Measurements from ENCODE around the gene EFTUD2. TPM values are rescaled to one million over a fixed set of nuclear protein-coding genes. Genes with fewer than 3 reads are reported as not detected.
"Not testable (repeated sequence)": the region's sequence is repeated elsewhere in the genome, so short reads cannot be mapped to it uniquely, and the experiment has no call there.

The EFTUD2 gene
- total RNA-seq (ENCODE audit: insufficient read depth, low replicate concordance), result 57.8 TPM

DNA sequence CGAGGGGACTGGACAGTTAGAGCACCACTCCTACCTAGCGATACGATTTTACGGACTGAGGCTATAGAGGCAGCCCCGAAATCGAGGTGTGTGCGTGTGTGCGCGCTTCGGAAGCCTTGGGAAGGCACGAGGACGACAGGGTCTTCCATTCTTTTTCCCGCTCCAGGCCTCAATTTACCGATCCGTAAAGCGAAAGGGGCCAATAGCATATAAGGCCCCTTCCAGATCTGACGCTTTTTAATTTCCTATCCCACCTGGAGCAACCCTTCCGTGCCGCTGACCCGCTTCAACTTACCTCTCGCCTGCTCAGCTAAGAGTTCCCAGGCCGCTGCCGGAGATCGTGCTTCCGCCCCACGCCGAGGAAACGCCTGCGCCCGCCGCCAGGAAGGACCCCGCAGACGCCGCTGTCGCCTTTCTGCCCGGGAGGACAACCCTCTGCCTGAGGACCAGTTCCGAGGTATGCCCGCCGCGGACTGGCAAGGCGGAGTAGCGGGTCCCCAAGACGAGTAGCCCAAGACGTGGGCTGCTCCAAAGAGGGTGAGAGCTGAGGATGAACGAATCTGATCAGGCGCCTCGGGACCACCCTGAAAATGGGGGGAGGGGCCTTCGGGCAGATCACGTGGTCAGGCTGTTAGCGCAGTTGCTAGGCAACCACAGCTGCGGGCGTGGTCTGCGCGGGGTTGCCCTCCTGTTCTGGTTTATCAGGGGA lies at the start of gene EFTUD2:
TSS of gene EFTUD2 (minus strand) at position 372 of the 709 bp plus-strand sequence. CDS start 4,924 bp downstream, outside the sequence.
- DNase-seq (ENCODE audit: low spot score), result peak; percentile 93

DNA sequence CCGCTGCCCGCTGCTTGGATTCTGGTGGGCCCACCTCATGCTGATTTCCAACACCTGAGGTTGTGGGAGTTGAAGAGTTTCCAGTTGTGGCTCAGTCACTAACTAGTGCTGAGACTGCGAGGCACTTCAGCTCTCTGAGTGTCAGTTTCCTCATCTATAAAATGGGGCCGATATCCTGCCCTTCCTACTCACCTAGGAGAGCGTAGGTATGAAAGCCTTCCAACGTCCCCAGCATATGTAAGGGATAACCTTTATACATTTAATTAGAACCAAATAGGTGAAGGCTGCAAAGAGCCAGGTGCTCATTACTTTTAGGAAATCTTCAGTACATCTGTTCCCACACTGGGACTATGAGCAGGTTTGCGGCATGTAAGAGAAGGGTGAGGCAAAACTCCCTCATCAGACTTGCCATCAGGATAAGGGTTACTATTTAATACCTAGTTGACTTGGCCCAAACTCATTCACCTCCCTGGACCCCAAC lies 49.1 kb upstream of the EFTUD2 start:
- no peak for DNase-seq (ENCODE audit: low spot score)

DNA sequence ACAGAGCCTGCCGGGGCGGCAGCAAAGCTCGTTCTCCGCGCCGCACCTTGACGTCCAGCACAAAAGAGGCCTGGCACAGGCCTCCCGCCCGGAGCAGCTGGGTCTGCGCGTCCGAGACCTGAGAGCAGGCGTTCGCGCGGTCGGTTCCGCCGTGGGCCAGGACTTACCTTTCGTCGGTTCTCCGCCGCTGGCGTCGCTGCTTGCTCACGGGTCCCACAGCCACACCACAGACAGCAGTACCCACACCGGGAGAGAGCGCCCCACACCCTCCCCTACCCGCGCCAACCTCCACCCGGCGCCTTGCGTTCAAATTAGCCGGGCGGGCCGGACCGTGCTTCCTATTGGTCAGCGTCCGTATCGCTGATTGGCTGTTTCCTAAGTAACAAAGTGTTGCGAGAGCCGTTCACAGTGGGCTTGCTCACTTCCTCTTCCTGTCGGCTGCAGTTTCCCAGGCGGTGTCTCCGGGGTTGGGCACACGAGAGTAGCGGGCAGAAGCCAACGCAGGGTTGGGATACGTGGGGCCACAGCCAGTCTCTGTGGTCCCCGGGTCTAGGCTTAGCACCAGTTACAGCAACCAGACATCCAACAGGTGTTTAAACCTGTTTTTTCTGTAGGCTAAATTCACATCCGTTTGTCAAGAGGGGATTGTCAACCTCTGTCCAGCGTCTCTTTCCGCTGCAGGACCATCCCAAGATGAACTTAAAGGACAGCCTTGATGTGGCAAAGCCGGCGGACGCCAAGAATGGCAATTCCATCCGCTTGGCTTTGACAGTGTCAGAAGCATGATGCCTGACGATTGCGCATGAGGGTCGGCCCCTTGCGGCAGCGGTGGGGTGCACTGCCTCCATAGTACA lies 48.4 kb upstream of the EFTUD2 start, which contains the start of gene KIF18B:
TSS of gene KIF18B (minus strand) at position 313 of the 854 bp plus-strand sequence. CDS start 11,429 bp downstream, outside the sequence.
- DNase-seq (ENCODE audit: low spot score), result peak; percentile 96

DNA sequence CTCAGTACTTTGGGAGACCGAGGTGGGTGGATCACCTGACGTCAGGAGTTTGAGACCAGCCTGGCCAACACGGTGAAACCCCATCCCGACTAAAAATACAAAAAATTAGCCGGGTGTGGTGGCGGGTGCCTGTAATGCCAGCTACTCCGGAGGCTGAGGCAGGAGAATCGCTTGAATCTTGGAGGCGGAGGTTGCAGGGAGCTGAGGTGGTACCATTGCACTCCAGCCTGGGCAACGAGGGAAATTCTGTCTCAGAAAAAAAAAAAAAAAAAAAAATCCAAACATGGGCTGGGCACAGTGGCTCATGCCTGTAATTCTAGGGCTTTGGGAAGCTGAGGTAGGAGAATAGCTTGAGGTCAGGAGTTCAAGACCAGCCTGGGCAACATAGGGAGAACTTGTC lies 46.4 kb upstream of the EFTUD2 start:
- DNase-seq (ENCODE audit: low spot score), result not testable (repeated sequence)

DNA sequence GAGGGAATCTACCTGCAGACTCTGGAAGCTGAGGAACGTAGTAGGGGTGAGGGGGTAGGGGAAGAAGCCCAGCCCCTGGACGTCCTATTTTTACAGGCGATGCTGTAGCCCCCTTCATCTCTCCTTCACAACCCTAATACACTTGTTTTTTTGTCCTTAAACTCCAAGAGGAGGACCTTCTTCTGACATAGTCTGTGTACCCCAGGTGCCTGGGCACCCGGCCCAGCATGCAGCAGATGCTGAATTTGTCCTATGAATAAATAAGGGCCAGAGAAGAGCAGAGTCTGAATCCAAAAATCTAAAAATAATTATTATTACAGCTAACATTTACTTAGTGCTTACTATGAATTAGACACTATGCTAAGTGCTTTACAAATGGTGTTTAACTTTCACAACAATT lies 43.2 kb upstream of the EFTUD2 start:
- no peak for DNase-seq (ENCODE audit: low spot score)

DNA sequence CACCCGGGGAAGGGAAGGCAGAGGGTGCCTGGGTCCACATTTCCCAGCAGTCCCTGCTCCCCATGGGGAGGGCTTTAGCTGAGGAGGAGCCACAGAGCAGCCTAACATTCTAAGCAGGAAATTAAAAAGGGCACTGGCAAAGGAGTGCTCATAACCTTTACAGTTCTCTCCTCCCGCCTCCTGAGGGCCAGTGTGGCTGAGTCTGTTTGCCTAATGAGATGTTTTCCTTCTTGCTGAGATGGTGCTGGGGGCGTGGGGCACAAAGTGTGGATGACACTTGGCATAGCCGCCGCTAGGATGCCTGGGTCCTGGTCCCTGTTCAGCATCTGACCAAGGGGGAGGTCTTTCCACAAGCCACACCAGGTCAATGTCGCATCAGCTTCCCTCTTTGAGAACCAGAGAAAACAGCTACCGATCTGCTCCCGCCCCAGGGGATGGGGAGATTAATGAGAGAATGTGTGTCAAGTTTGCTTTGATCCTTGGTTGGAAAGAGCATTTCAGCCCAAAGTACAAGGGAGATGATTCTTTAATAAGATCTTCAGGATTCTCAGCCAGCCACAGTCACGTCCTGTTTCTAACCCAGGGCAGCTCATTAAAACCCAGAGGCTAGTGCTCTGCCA lies 42.6 kb upstream of the EFTUD2 start:
- DNase-seq (ENCODE audit: low spot score), result no peak

DNA sequence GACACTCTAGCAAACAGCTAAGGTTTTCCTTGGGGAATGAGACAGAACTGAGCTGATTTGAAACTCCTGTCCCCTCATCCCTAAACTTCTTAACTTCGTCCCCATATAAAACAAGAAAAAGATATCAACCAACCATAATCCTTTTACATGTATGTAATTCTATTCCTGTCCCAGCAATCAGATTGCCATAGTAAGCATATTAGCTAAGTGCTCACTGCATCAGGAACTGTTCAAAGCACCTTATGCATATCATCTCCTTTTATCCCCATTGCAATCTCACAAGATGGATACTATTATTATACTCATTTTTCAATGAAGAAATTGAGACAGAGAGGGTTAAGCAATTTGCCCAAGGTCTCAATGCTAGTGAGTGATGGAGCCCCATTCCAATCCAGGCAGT lies 41.5 kb upstream of the EFTUD2 start:
- DNase-seq (ENCODE audit: low spot score), result no peak

DNA sequence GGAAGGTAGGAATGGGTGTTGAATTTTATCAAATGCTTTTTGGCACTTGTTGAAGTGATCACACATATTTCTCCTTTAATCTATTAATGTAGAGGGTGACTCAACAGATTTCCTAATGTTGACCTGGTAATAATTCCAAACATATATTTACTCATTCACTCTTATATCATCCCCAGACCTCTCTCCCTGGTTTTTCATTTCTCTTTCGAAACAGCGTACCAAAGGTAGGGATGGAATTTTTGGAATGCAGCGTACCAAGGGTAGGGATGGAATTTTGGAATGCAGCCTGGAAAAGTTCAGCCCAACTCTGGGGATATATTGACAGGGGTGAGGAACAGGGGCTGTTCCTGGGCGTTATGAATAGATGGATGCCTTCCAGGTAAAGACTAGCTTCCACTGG lies 41.1 kb upstream of the EFTUD2 start:
- no peak for DNase-seq (ENCODE audit: low spot score)

DNA sequence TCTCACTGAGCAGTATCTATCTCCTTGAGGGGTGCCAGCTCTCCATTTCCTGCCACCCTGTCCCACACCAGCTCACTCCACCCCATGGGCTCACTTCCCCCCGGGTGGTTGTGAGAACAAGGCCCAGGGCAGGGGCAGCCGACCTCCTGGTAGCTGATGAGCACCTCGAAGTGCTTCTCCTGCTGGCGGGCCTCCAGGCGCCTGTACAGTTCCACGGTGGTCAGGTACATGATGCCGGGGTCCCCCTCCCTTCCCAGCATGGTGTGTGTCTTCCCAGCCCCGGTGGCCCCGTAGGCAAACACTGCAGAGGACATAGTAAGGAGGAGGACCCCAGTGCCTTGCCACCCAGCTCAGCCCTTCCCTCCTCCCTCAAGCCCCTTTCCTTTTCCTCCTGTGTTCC lies 35.9 kb upstream of the EFTUD2 start:
- no peak for DNase-seq (ENCODE audit: low spot score)

DNA sequence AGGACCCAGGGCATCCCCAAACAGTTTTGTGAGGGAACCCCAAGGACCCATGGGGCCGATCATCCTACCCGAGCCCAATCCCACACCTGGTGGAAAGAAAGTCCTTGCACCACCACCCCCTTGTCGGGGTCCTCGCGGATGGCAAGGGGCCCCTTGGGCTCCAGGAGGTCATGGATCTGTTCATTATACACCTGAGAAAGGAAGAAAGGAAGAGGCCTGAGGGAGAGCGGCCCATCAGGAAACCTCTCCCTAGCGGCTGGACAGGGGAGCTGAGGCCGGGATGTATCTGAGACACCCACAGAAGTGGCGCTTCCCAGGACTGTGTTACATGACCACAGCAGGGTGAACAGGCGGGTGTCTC lies 35.5 kb upstream of the EFTUD2 start:
- no peak for DNase-seq (ENCODE audit: low spot score)

DNA sequence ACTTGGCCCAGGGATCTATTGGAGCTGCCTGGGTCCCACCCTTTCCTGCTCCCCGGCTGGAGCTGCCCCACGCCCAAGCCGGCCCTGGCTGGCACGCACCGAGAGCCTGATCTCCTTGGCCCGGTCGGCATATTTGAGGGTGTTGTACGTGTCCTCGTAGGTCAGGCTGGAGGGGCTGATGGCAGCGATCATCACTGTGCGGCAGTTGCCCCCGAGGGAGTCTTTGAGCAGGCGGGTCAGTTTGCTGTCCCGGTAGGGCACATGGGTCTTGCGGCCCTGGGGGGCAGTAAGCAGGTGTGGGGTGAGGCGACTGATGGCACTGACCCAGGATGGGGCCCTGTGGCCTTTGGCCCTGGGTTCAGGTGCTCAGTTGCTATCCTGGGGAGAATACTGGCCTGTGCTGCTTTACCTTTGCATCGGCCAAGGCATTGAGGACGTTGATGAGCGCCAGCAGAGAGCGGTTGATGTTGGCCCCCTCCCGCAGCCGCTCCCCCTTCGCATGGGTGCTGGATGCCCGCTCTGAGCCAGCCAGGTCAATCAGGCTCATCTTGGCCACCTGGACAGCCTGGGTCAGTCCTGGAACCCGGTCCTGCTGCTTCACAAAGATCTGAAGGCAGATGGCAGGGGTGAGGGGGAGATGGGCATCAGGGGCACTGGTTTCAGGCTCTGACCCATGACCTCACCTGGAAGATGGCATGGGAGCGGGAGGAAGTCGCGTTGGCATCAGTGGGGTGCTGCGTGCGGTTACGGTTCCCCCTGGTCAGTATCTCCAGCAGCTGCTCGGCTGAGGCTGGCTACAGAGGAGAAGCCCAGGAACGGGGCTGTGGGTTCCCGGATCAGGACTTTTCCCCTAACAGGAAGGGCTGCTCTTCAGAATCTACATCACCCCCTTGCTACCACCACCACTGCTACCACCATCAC lies 34.8 kb upstream of the EFTUD2 start:
- DNase-seq (ENCODE audit: low spot score), result no peak

DNA sequence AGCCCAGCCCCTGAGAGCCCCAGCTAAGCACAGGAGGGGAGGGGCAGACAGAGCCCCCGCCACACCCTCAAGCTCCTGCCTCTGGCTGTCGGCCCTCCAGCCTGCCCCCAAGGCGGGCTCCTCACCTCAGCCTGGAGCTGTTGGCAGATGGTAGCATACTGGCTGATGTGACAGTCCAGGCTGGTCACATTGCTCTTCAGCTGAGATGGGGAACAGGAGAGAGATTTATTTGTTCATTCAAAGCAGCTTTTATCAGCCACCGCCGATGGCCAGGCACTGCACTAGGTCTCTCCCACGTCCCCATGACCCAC lies 33.5 kb upstream of the EFTUD2 start:
- no peak for DNase-seq (ENCODE audit: low spot score)

DNA sequence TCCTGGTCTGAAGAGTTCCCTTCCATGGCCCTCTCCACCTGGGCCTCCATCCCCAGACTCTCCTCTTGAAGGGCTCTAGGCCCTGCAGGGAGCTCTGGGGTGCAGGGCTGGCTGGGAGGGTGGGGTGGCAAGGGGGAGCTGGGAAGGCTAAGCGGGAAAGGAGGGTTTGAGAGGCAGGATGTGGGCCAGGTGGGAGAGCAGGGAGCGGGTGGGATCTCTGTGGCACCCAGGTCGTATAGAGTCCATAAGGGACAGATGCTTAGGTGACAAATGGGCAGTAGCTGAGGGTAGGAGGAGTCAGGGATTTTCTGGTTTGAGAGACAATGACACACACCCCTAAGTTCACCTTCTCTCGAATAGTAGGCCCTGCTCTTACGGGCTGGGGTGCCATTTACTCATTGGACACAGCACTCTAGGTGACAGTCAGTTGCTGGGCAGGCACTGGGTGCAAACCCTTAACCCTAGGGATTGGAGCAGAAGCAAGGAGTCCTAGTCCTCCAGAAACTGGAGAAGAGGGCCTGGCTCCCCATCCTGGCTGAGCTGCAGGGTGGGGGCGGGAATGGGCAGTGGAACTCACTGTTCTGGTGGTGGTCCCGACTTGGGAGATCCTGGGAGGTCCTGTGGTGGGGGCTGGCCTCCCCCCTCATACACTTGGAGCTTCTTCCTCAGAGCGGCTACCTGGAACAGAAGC lies 33.0 kb upstream of the EFTUD2 start:
- DNase-seq (ENCODE audit: low spot score), result no peak

DNA sequence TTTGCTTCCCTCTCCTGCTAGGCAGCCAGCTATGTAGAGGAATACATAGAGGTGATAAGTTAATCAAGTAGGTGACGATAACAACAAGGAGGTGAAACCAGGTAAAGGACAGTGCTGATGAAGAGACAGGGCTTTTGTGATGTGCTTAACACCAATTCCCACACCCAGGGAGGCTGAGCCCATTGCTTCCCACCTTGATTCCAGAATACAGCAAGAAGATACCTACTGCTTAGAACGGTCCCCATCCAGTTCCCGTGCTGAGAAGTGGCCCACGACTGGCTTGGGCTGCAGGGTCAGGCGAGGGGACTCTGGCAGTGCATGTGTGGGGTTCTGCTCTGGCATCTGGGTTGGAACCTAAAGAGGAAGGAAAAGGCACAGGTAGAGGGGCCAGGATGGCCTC lies 32.1 kb upstream of the EFTUD2 start:
- no peak for DNase-seq (ENCODE audit: low spot score)

DNA sequence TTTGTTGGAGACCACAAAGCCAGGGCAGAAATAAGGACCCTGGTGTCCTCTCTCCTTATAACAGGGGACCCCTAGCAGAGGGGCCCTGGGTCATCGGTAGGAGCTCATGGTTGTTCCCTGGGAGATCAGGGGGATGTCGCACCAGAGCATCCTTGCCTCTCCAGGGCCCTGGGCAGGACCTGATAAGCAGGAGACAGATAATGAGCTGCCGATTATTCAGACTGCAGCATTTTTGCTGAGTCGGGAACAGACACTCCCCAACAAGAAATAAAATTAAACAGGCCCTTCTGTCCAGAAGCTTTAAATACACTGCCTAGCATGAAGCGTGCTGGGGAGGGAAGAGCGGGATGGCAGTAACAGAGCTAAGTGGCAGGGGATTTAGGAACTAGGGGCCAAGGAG lies 31.4 kb upstream of the EFTUD2 start:
- DNase-seq (ENCODE audit: low spot score), result no peak

DNA sequence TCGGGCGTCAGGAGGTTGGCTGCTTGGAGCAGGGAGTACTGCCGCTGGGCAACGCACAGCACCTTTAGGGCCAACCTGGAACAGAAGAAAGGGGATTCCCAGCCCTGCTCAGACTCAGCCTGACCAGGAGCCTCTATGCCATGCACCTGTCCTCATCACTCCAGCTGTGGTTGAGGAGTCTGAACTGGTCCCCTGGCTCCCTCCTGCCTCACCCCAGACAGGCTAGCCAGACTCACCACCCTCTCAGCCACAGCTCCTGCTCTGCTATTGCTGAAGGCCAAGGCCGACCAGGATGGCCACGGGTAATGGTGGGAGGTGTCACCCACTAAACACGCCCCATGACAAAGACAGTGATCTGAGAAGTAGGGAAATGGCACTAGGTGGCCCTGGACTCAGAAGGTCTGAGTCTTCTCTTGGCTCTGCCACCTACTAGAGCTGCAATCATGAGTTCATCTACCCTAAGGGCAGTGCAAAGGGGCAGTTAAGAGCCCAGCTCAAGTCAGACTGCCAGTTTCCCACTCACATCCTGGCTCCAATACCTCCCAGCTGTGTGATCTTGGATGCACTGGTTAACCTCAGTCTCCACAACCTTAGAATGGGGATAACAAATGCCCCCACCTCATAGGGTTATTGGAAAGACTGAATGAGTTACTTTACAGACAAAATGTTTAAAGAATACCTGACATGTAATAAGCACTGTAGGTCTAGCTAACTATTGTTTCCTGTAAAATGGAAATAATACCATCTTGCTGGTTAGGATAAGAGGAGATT lies 29.9 kb upstream of the EFTUD2 start:
- no peak for DNase-seq (ENCODE audit: low spot score)

DNA sequence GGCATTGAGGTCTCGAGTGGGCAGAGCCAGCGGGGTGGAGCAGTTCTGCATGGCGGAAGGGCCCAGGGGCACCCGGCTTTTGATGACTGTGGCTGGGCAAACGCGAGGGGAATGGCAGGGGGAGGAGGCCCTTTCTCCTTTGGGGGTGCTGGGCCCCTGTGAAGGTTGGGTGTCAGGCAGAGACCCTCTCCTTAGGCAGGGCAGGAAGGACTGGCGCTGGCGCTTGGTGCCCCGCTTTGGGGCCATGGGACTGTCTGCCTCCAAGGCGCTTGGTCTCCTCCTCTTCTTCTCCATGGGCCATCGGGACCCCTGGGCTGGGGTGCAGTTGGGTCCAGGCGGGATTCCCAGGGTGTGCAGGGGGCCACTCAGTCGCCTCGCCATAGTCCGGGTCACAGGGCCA lies 28.9 kb upstream of the EFTUD2 start:
- no peak for DNase-seq (ENCODE audit: low spot score)

DNA sequence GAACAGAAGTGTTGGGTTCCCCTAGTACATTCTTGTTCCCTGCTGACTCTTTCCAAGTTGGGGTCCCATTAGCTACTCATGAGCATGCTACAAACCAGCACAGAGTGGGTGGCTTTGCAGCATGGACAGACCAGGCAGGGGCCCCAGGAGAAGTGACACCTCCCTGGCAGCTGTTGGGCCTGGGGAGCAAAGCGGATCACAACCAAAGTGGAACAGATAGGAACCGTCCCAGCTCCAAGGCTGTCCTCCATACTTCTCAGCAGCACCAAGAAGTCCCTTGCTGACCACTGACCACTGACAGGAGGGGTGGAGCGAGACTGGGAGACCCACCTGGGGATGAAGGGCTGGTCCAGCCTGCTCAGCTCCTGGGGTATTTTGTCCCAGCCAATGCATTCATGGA lies 28.5 kb upstream of the EFTUD2 start:
- no peak for DNase-seq (ENCODE audit: low spot score)

DNA sequence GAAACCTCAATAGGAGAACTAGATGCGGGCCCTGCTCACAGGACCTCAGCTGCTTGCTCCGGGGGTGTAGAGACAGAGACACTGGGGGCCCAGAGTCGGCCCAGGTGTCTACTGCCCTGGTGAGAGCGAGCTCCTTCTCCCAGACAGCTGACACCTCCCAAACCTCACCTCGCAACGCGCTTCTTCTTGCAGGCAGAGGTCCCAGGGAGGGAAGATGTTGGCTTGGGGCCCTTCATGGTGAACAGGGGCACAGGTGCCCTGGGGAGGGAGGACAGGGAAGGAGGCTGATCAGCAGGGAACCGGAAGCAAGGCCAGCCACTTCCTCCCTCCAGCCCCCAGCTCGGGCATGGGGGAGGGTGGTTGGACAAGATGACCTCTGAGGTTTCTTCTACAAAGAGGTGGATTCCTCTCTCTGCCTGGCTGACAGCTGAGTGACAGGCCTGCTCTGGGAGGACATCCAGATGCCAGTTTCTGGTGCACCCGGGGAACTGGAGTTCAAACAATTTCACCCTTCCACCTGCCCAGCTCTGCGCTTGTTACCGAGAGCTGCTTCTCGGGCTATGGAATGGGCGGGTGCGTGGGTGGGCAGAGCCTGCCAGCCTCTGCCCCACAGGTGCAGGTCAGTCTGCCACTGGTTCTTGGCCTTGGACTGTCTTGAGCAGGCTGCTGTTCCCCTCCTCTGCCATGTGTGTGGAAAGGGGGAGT lies 27.7 kb upstream of the EFTUD2 start:
- no peak for DNase-seq (ENCODE audit: low spot score)
